Spinal cord (tissue), 10 donors: ENCODE results near the gene SCART1. TPM values are rescaled to one million over a fixed set of nuclear protein-coding genes. Genes with fewer than 3 reads are reported as not detected.
"Not testable (repeated sequence)": the region's sequence is repeated elsewhere in the genome, so short reads cannot be mapped to it uniquely, and the experiment has no call there.

Experiments
- DNase-seq, 6 donors: peaks; one replicate each; pipeline versions ENCODE4 v3.0.0 to v3.0.0-alpha.2; 2013 to 2015; ENCODE audit warnings: low spot score in 6 of 6, low read depth in 4 of 6
- H3K27ac ChIP-seq: one replicate; pipeline ENCODE4 v1.5.1; 2013; ENCODE audit warnings: low read depth, low read length, control low read depth
- H3K27me3 ChIP-seq: one replicate; pipeline ENCODE4 v1.6.1; 2013; ENCODE audit warnings: low read length; ENCODE audit not compliant: control insufficient read depth, insufficient read depth
- H3K36me3 ChIP-seq: one replicate; pipeline ENCODE4 v1.6.1; 2013; ENCODE audit warnings: low read length; ENCODE audit not compliant: control insufficient read depth, insufficient read depth
- H3K4me1 ChIP-seq: one replicate; pipeline ENCODE4 v1.6.1; 2013; ENCODE audit warnings: low read length; ENCODE audit not compliant: control insufficient read depth, insufficient read depth
- H3K4me3 ChIP-seq: one replicate; pipeline ENCODE4 v1.5.1; 2013; ENCODE audit warnings: low read depth, low read length, control low read depth
- H3K9me3 ChIP-seq: one replicate; pipeline ENCODE4 v1.6.1; 2013; ENCODE audit warnings: low read length; ENCODE audit not compliant: control insufficient read depth, insufficient read depth
- WGBS: methylation state at CpG from one replicate; pipeline ENCODE4 v1.1.5; 2013; ENCODE audit warnings: missing lambda C conversion rate; ENCODE audit not compliant: insufficient coverage; 5-methylcytosine and 5-hydroxymethylcytosine counted together
- polyA plus RNA-seq, 2 donors: library from polyadenylated mRNA; unstranded; fragments of 120-200 nt; gene quantifications; one replicate each; pipeline ENCODE4 v1.2.1, GENCODE V29; 2013; ENCODE audit not compliant: insufficient read length in 2 of 2
- total RNA-seq, 2 donors: library from RNA; depleted of rRNA in 1 of 2; stranded (reverse); fragments of 120-200 nt in 1 of 2; fragments of >200 nt in 1 of 2; gene quantifications; one replicate each; pipeline versions ENCODE4 v1.2.3 to v1.2.4, GENCODE V29; 2013 to 2014
- donor health status: healthy.

The SCART1 gene
- total and polyA plus RNA-seq, 4 donors = 1.7 to 2.9 (median 2.3) TPM

- not testable (repeated sequence) for H3K4me3 ChIP-seq
Observed at GRCh38 chr10:133431888-133432613, 21.7 kb upstream of the SCART1 start.

GRCh38 chr10:133432789-133433188 is 21.0 kb upstream of the SCART1 start:
- H3K4me3 ChIP-seq, H3K4me1 ChIP-seq, H3K27me3 ChIP-seq, DNase-seq, H3K9me3 ChIP-seq, H3K27ac ChIP-seq, H3K36me3 ChIP-seq: not testable (repeated sequence)
- no CpG with 5 or more reads among the region's 25 CpGs for WGBS

More at GRCh38 chr10:133431888-133432613, 21.7 kb upstream of the SCART1 start:
- H3K9me3 ChIP-seq, H3K36me3 ChIP-seq, H3K4me1 ChIP-seq, DNase-seq, H3K27ac ChIP-seq, H3K27me3 ChIP-seq: not testable (repeated sequence)
- no CpG with 5 or more reads among the region's 9 CpGs for WGBS

- 84% methylated on average over 10 of the region's 11 CpGs for WGBS
Observed at GRCh38 chr10:133438711-133439273, 15.0 kb upstream of the SCART1 start.

GRCh38 chr10:133439517-133440461 is 14.0 kb upstream of the SCART1 start:
- DNase-seq = no peak

More at GRCh38 chr10:133438711-133439273, 15.0 kb upstream of the SCART1 start:
- Histone ChIP-seq H3K36me3 (no peaks in the 10 kb centered on the region), H3K4me3 (no peak overlapping the region), H3K27me3 (no peaks in the 10 kb centered on the region), H3K9me3 (no peaks in the 10 kb centered on the region), H3K27ac (no peak overlapping the region), H3K4me1 (no peaks in the 10 kb centered on the region)
- DNase-seq = no peak

GRCh38 chr10:133440633-133441285 is 13.0 kb upstream of the SCART1 start:
- Histone ChIP-seq H3K4me1 (no peaks in the 10 kb centered on the region), H3K9me3 (no peaks in the 10 kb centered on the region), H3K36me3 (no peaks in the 10 kb centered on the region), H3K27me3 (no peaks in the 10 kb centered on the region), H3K27ac (no peak overlapping the region), H3K4me3 (no peak overlapping the region)
- DNase-seq = no peak
- WGBS = 92% methylated on average over 18 of the region's 18 CpGs

More at GRCh38 chr10:133439517-133440461, 14.0 kb upstream of the SCART1 start:
- H3K27me3 ChIP-seq = no peaks in the 10 kb centered on the region
- 82% methylated on average over 24 of the region's 25 CpGs for WGBS
- no peak overlapping the region for H3K27ac ChIP-seq
- H3K4me1 ChIP-seq = no peaks in the 10 kb centered on the region
- no peaks in the 10 kb centered on the region for H3K9me3 ChIP-seq
- no peak overlapping the region for H3K4me3 ChIP-seq
- H3K36me3 ChIP-seq = no peaks in the 10 kb centered on the region

GRCh38 chr10:133441356-133441755 is 12.4 kb upstream of the SCART1 start:
- H3K27me3 ChIP-seq, H3K27ac ChIP-seq, H3K4me1 ChIP-seq, H3K9me3 ChIP-seq, H3K4me3 ChIP-seq, DNase-seq, H3K36me3 ChIP-seq: not testable (repeated sequence)
- 88% methylated on average over 9 of the region's 21 CpGs for WGBS

- no peaks in the 10 kb centered on the region for H3K36me3 ChIP-seq
- H3K27ac ChIP-seq = no peak overlapping the region
- H3K27me3 ChIP-seq = no peaks in the 10 kb centered on the region
- H3K4me3 ChIP-seq = no peak overlapping the region
- no peaks in the 10 kb centered on the region for H3K4me1 ChIP-seq
- DNase-seq = no peak
- H3K9me3 ChIP-seq = no peaks in the 10 kb centered on the region
- WGBS = 85% methylated on average over 10 of the region's 12 CpGs
Observed at GRCh38 chr10:133441780-133442179, 12.0 kb upstream of the SCART1 start.

GRCh38 chr10:133442191-133442966 is 11.4 kb upstream of the SCART1 start:
- no peak overlapping the region for H3K4me3 ChIP-seq
- no peaks in the 10 kb centered on the region for H3K4me1 ChIP-seq
- no peaks in the 10 kb centered on the region for H3K27me3 ChIP-seq
- 78% methylated on average over 23 of the region's 23 CpGs for WGBS
- no peak overlapping the region for H3K27ac ChIP-seq
- no peak for DNase-seq
- H3K9me3 ChIP-seq = no peaks in the 10 kb centered on the region
- no peaks in the 10 kb centered on the region for H3K36me3 ChIP-seq
